Measurements from ENCODE around the gene B4GALT2. TPM values are rescaled to one million over a fixed set of nuclear protein-coding genes. Genes with fewer than 3 reads are reported as not detected.

B4GALT2 gene
- total and polyA plus RNA-seq, 2 of the 8 experiments (the other 6 are each of a cell fraction or from before 2014, with no cell fraction given), result 56.5 to 121 TPM

GRCh38 chr1:43949678-43950077 lies 29.3 kb upstream of the B4GALT2 start:
- Histone ChIP-seq H3K4me3 (ENCODE audit: extremely low read depth in 1 of 4, insufficient read depth in 2 of 4, low read depth in 3 of 4, low read length in 4 of 4) (no peak overlapping the region), H3K4me2 (ENCODE audit: insufficient read depth in 1 of 2, low read depth in 2 of 2, low read length in 2 of 2) (no peak overlapping the region), H4K20me1 (replicated peaks in 1 of 2; ENCODE audit: control insufficient read depth in 1 of 2, insufficient read depth in 2 of 2, low read length in 2 of 2) (peaks cover 0 to 8% of the 10 kb centered on the region in 2 experiments), H2AK5ac (ENCODE audit: low read depth, low read length) (no peak overlapping the region), H3K4me1 (replicated peaks in 1 of 4; ENCODE audit: control insufficient read depth in 3 of 4, insufficient read depth in 4 of 4, low read length in 3 of 4) (peaks cover 3 to 14% (median 7%) of the 10 kb centered on the region in 4 experiments; a peak in 6 of 7 replicates), H2AFZ (ENCODE audit: low read length) (no peak overlapping the region), H3K27me3 (replicated peaks in 1 of 4; ENCODE audit: control insufficient read depth in 3 of 4, extremely low read depth in 1 of 4, insufficient read depth in 3 of 4, low read length in 3 of 4) (no peaks in the 10 kb centered on the region), H3K9me3 (ENCODE audit: insufficient read depth in 2 of 2, low read depth in 1 of 2, low read length in 1 of 2) (no peaks in the 10 kb centered on the region), H2BK120ac (replicated peaks; ENCODE audit: low read depth, low read length) (no peak overlapping the region), H3K18ac (ENCODE audit: extremely low read depth, low read length) (no peak overlapping the region), H3K23ac (ENCODE audit: insufficient read length) (no peak overlapping the region), H3K56ac (replicated peaks; ENCODE audit: insufficient read length, low read depth, low read length) (no peak overlapping the region), H3K14ac (ENCODE audit: insufficient read length) (no peak overlapping the region), H3K79me1 (ENCODE audit: low read depth, low read length) (peaks cover 6% of the 10 kb centered on the region), H2BK15ac (ENCODE audit: low read length) (no peak overlapping the region), H4K91ac (replicated peaks; ENCODE audit: insufficient read length, low read length) (no peak overlapping the region), H3K27ac (ENCODE audit: low read depth, low read length) (no peak overlapping the region), H3K4ac (replicated peaks; ENCODE audit: insufficient read length, low read depth, low read length) (no peak overlapping the region), H4K5ac (ENCODE audit: insufficient read length, low read depth, low read length) (no peak overlapping the region), H2BK20ac (ENCODE audit: low read length) (no peak overlapping the region), H3K9ac (replicated peaks in 1 of 4; ENCODE audit: extremely low read depth in 1 of 4, low read depth in 3 of 4, low read length in 3 of 4) (no peak overlapping the region), H2BK5ac (ENCODE audit: low read depth, low read length) (no peak overlapping the region), H3K36me3 (ENCODE audit: control insufficient read depth in 2 of 4, insufficient read depth in 4 of 4, low read length in 3 of 4) (no peaks in the 10 kb centered on the region; a peak in 1 of 8 replicates), H2BK12ac (ENCODE audit: low read depth, low read length) (no peak overlapping the region), H4K8ac (ENCODE audit: extremely low read depth, insufficient read depth, low read length) (no peak overlapping the region; the same call in 1 of the 2 replicates), H3K23me2 (ENCODE audit: low read depth, low read length) (peaks cover 3% of the 10 kb centered on the region; the same call in 1 of the 2 replicates), H3K79me2 (ENCODE audit: control insufficient read depth in 1 of 2, insufficient read depth in 2 of 2, low read length in 2 of 2) (0 out of 4 replicates have a peak, but pooled peaks cover 0 to 4% of the 10 kb centered on the region in 2 experiments)
- ChIA-PET CTCF (ENCODE audit: partially characterized antibody) (interaction anchor here (1.3 to 10.8 kb wide), 8 partner anchors 10 to 183 kb away, joined by 5 to 151 read pairs (median 18); partner anchors contain the start of genes ARTN and DPH2), POLR2A (ENCODE audit: partially characterized antibody) (interaction anchor here (1.1 to 6.8 kb wide), 6 partner anchors 13 to 186 kb away, joined by 3 to 29 read pairs (median 4); partner anchors contain the start of genes ATP6V0B and DPH2)
- FAIRE-seq, result no peak
- no peak for DNase-seq (ENCODE audit: low read depth in 1 of 2, low spot score in 2 of 2)
- WGBS, 2 experiments (ENCODE audit: extremely low coverage in 1 of 2, insufficient coverage in 1 of 2, insufficient read length in 1 of 2, insufficient replicate concordance in 2 of 2, low coverage in 1 of 2, low lambda C conversion rate in 2 of 2, missing lambda C conversion rate in 1 of 2), result 87% methylated on average over 13 of the region's 13 CpGs; no CpG with 5 or more reads in 1 of the 2 experiments

Measured in H1 (cell line).